Measurements from ENCODE around the gene C6orf89. TPM values are rescaled to one million over a fixed set of nuclear protein-coding genes. Genes with fewer than 3 reads are reported as not detected.
A peak's percentile ranks its signal among the peaks of the same experiment; 100 is the strongest.

C6orf89 gene
- total and polyA plus RNA-seq, 9 donors: 23.1 to 102 (median 62.2) TPM

DNA sequence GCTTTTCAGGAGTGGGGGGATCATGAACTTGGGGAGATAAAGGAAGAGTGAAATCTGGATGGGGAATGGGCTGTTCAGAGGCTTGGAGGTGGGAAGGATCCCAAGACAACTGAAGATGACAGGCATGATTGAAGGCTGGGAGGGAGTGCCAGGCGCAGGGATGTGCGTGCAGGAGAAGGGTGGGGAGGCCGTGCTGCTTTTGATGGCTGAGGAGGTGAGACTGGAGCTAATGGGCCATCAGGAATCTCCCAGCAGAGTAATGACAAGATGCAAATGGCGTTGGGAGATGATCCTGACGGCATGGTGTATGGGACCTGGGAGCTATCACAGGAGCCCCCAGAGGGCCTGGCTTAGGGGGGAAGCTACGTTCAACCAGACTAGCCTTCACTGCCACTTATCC, 48.1 kb upstream of the C6orf89 start:
- DNase-seq: no peak
- intact Hi-C loops (cut with DNase I): no loop called here
- no peaks in the 10 kb centered on the region for H3K36me3 ChIP-seq
- H3K4me3 ChIP-seq: no peak overlapping the region
- no peaks in the 10 kb centered on the region for H3K9me3 ChIP-seq
- TF ChIP-seq, protein P1, sequence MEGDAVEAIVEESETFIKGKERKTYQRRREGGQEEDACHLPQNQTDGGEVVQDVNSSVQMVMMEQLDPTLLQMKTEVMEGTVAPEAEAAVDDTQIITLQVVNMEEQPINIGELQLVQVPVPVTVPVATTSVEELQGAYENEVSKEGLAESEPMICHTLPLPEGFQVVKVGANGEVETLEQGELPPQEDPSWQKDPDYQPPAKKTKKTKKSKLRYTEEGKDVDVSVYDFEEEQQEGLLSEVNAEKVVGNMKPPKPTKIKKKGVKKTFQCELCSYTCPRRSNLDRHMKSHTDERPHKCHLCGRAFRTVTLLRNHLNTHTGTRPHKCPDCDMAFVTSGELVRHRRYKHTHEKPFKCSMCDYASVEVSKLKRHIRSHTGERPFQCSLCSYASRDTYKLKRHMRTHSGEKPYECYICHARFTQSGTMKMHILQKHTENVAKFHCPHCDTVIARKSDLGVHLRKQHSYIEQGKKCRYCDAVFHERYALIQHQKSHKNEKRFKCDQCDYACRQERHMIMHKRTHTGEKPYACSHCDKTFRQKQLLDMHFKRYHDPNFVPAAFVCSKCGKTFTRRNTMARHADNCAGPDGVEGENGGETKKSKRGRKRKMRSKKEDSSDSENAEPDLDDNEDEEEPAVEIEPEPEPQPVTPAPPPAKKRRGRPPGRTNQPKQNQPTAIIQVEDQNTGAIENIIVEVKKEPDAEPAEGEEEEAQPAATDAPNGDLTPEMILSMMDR (IDR thresholded peaks at IDR 0.05): no peak
- no peak for TF ChIP-seq EP300 (IDR thresholded peaks at IDR 0.05)
- TF ChIP-seq POLR2A (IDR thresholded peaks at IDR 0.05): no peak
- H3K27ac ChIP-seq: no peak overlapping the region
- WGBS, 3 donors: 95 to 99% (median 98%) methylated on average over 6 of the region's 6 CpGs
- H3K4me1 ChIP-seq (ENCODE audit: insufficient read depth): peaks cover 8% of the 10 kb centered on the region
- H3K27me3 ChIP-seq: no peaks in the 10 kb centered on the region

DNA sequence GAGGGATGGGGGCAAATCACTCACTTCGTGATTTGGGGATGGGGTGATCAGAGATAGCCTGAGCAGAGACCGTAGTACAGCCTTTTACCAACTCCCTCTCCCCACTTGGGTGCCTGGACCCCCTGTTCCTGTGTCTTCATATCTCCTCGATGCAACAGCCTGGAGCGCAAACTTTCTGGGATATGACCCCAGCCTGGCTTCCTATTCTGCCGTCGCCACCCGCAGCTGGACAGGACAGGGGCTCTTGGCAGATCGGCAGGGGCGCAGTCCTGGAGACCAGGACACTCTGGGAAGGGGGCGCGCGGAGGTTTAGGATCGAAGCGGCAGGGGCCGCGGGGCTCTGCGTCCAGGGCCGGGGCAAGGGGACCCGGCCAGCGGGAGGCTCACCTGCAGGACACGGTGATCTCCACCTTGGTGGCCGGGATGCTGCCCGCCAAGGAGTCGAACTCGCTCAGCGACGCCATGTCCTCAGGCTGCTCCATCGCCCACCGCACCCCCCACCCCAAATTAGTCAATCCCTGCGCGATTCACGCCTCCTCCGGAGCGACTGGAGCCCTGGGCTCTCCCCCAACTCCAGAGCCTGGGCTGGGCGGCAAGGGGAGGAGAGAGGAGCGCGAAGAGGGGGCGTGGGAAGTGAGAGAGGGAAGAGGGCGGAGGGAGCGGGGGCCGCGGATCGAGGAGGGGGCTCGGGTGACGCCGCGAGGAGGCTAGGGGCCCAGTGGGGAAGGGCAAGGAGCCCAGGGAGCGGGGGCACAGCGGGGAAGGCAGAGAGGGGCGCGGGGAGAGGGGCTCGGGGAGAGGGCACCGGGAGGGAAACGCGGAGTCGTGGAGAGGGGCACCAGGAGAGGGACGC, 46.6 kb upstream of the C6orf89 start, which contains the start of gene CPNE5:
TSS of gene CPNE5 (minus strand) at position 549 of the 853 bp plus-strand sequence. CDS start at position 482, 67 bp downstream.
- TF ChIP-seq EP300 (IDR thresholded peaks at IDR 0.05): no peak
- no peak for TF ChIP-seq POLR2A (IDR thresholded peaks at IDR 0.05)
- TF ChIP-seq, protein P1 (IDR thresholded peaks at IDR 0.05): no peak
- WGBS, 3 donors: 7 to 11% (median 7%) methylated on average over 41 to 57 of the region's 57 CpGs
- intact Hi-C loops (cut with DNase I): no loop called here
- DNase-seq: peak in 3 of 5 donors; percentile 27 to 66 (median 61)
- Histone ChIP-seq H3K27me3 (no peaks in the 10 kb centered on the region), H3K36me3 (no peaks in the 10 kb centered on the region), H3K27ac (peak within 1 kb of the TSS in 1 of 2 donors; percentile 0), H3K4me3 (peak within 1 kb of the TSS; percentile 45), H3K9me3 (no peaks in the 10 kb centered on the region), H3K4me1 (ENCODE audit: insufficient read depth) (peaks cover 8% of the 10 kb centered on the region)

DNA sequence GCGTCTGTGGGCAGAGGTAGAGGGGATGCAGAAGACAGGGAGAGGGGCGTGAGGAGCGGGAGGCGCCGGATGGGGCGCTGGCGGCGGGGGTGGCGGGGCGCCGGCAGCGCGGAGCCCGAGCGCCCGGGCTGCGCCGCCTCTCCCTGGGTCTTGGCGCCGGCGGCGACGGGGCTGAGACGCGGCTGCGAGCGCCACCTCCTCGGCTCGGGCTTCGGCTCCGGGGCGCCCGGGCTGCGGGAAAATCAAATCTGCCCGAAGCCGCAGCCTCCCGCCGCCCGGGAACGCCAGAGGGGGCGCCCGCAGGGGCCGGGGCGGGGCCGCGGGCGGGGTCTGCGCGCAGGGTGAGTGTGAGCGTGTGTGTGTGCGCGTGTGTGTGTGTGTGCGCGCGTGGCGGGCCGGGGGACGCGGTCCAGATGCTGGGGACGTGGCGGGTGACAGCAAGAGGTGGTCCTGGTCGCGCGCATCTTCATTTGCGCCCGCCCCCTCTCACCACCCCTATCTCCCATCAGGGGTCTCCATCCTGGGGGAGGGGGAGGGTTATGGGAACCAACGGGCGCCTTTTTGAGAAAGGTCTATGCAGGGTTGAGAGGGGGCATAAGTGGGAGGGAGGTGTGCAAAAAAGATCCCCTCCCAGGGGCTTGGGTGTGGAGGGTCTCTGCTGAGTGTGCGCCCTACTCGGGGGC, 45.9 kb upstream of the C6orf89 start:
- Histone ChIP-seq H3K4me1 (ENCODE audit: insufficient read depth) (peaks cover 8% of the 10 kb centered on the region), H3K36me3 (no peaks in the 10 kb centered on the region), H3K27me3 (no peaks in the 10 kb centered on the region), H3K27ac (peak overlapping the region in 1 of 2 donors; percentile 0), H3K9me3 (no peaks in the 10 kb centered on the region), H3K4me3 (peak overlapping the region; percentile 45)
- intact Hi-C loops (cut with DNase I): loop anchor here in 2 of 4 donors (10.0 kb wide), 3 partner anchors 155 to 225 kb away; no protein-coding TSS in a partner anchor
- peak; percentile 34 to 76 (median 54) for DNase-seq
- TF ChIP-seq, protein P1 (IDR thresholded peaks at IDR 0.05): peak in 1 of 3 donors; percentile 7
- TF ChIP-seq EP300 (IDR thresholded peaks at IDR 0.05): no peak
- 0 to 1% (median 1%) methylated on average over 39 to 70 of the region's 70 CpGs for WGBS, 3 donors
